Activated T-cell treated with anti-CD3 and anti-CD28 coated beads for 24 hours (primary cell): ENCODE results near the gene PNMA1.

Experiments
- DNase-seq: peaks from one replicate; pipeline ENCODE4 v3.0.0-alpha.2; 2020; ENCODE audit warnings: low read depth

PNMA1 gene

GRCh38 chr14:73736842-73737241 lies 22.7 kb upstream of the PNMA1 start:
- no peak for DNase-seq

GRCh38 chr14:73732006-73732405 lies 17.8 kb upstream of the PNMA1 start:
- DNase-seq = no peak

GRCh38 chr14:73731111-73731510 lies 16.9 kb upstream of the PNMA1 start:
- DNase-seq = no peak

- no peak for DNase-seq
These were observed 15.5 kb upstream of the PNMA1 start for GRCh38 chr14:73729556-73730265.

- peak; percentile 78 for DNase-seq
These were observed 14.6 kb upstream of the PNMA1 start for GRCh38 chr14:73728717-73729330.

GRCh38 chr14:73727166-73727565 lies 13.0 kb upstream of the PNMA1 start:
- DNase-seq = no peak

GRCh38 chr14:73726025-73726961 lies 12.1 kb upstream of the PNMA1 start:
- no peak for DNase-seq

GRCh38 chr14:73725116-73726024 lies 11.2 kb upstream of the PNMA1 start:
- no peak for DNase-seq

- no peak for DNase-seq
These were observed 10.5 kb upstream of the PNMA1 start for GRCh38 chr14:73724696-73725095.

GRCh38 chr14:73723797-73724661 lies 9.8 kb upstream of the PNMA1 start:
- no peak for DNase-seq

- no peak for DNase-seq
These were observed 9.2 kb upstream of the PNMA1 start for GRCh38 chr14:73723406-73723796.

- no peak for DNase-seq
These were observed 8.4 kb upstream of the PNMA1 start for GRCh38 chr14:73722581-73722980.

- no peak for DNase-seq
These were observed 7.1 kb upstream of the PNMA1 start for GRCh38 chr14:73721101-73721821.

- DNase-seq = no peak
These were observed 6.5 kb upstream of the PNMA1 start for GRCh38 chr14:73720636-73721035.

- no peak for DNase-seq
These were observed 5.6 kb upstream of the PNMA1 start for GRCh38 chr14:73719791-73720190.

GRCh38 chr14:73719361-73719760 lies 5.2 kb upstream of the PNMA1 start:
- DNase-seq = no peak

GRCh38 chr14:73718418-73719251 lies 4.5 kb upstream of the PNMA1 start:
- DNase-seq = no peak

GRCh38 chr14:73717711-73718417 lies 3.7 kb upstream of the PNMA1 start:
- no peak for DNase-seq

GRCh38 chr14:73717266-73717665 lies 3.1 kb upstream of the PNMA1 start:
- DNase-seq = no peak
